IPS-NIHi7 (cell line): Measurements from ENCODE around the gene STXBP5.

ENCODE experiments used
- DNase-seq: peaks from one replicate; pipeline ENCODE4 v3.0.0; 2012; ENCODE audit warnings: mixed read lengths; ENCODE audit errors: extremely low spot score

STXBP5 gene

DNA sequence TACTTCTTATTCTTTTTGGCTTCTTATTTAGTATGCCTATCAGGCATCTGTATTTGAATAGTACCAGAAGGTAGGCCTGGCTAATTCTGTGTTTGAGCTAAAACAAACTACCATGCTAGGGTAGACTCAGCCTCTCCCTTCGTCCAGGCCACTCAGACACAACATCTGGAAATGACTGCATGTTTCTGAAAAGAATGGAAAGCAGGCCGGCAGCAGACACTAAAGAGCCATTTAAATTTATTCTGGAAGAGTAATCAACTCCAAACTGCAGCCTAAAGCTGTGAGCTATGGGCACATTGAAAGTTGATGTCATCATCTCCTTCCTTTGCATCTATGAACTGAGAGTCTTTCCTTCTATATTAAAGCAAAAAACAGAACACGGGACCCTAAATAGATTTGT, 233.4 kb downstream of the STXBP5 start:
- DNase-seq, result no peak

DNA sequence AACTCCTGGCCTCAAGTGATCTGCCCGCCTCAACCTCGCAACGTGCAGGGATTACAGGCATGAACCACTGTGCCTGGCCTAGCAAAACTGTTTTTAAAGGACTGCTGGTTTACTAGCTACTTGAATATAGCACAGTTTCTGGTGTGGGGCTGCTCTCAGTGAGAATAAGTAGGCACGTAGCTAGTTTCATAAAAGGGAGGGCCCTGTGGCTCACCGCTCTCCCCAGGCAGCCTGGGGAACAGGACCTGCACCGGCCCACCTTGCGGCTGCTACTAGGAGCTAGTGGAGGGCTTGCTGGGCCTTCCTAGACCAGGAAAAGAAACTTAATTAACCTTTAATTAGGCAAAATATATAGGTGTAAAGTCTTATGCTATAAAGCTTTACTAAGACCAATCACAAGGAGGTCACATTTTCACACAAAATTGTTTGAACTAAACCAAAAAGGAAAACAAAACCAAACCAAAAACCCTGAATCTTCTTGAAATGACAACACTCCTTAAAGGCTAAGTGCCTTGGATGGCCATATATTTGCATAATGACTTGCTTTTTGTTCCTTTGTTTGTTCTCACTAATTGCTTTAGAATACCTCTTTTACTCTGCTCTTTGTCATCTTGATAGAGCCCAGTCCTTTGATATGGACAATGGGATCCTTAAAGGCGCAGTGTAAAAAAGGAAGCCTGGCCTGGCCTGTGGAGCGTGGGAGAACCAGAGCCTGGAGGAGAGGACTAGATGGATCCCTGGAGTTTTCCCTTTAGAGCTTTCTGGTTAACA, 234.7 kb downstream of the STXBP5 start:
- peak; percentile 72 for DNase-seq
